ENCODE measurements around the gene USP6NL.

The USP6NL gene

DNA sequence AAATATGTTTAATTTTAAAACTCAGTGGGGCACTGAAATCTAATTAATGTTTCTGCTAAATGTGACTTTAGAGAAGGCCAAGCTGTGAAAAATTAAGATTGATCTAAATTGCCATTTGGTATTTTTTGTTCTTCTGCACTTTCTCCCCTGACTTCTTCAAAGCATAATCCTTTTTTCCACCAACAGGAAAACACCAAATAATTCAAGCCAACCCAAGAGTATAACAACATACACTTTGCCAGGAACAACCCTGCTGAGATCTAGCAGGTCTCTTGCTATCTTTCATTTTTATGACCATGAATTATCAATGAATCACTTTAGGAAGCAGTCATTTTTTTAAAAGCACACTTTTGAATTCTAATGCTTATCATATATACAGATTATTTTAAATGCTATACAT, 100.1 kb downstream of the USP6NL start:
- Histone ChIP-seq H3K27ac (ENCODE audit: low read length) (no peak overlapping the region), H3K4me2 (ENCODE audit: low read length) (no peak overlapping the region), H3K79me2 (ENCODE audit: low read length) (no peaks in the 10 kb centered on the region)

DNA sequence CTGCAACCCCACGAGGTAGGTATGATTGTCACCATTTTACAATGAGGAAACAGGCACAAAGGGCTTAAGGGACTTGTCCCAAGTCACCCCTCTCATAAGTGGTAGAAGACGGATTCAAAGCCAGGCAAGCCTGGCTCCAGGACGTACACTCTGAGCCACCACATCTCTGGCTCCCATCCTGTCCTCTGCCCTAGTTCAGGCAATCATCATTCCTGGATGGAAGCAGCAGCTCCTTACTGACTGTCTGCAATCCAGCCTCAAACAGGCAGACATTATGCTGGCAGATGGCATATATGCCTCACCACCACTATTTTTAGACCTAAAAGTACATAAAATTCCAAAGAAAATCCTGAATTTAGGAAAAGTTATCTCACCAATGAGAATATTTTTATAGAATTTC, 100.7 kb downstream of the USP6NL start:
- no peaks in the 10 kb centered on the region for H3K79me2 ChIP-seq (ENCODE audit: low read length)
- TF ChIP-seq, protein P1, sequence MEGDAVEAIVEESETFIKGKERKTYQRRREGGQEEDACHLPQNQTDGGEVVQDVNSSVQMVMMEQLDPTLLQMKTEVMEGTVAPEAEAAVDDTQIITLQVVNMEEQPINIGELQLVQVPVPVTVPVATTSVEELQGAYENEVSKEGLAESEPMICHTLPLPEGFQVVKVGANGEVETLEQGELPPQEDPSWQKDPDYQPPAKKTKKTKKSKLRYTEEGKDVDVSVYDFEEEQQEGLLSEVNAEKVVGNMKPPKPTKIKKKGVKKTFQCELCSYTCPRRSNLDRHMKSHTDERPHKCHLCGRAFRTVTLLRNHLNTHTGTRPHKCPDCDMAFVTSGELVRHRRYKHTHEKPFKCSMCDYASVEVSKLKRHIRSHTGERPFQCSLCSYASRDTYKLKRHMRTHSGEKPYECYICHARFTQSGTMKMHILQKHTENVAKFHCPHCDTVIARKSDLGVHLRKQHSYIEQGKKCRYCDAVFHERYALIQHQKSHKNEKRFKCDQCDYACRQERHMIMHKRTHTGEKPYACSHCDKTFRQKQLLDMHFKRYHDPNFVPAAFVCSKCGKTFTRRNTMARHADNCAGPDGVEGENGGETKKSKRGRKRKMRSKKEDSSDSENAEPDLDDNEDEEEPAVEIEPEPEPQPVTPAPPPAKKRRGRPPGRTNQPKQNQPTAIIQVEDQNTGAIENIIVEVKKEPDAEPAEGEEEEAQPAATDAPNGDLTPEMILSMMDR (IDR thresholded peaks at IDR 0.05; ENCODE audit: low read depth, low read length): no peak
- H3K36me3 ChIP-seq (replicated peaks; ENCODE audit: low read depth, low read length): no peaks in the 10 kb centered on the region

More for the DNA sequence above, 100.1 kb downstream of the USP6NL start:
- Histone ChIP-seq H3K4me1 (ENCODE audit: low read length) (peaks cover 14% of the 10 kb centered on the region), H3K9ac (ENCODE audit: low read length) (no peak overlapping the region), H3K9me3 (ENCODE audit: insufficient read depth, low read length) (no peaks in the 10 kb centered on the region), H2AFZ (ENCODE audit: low read depth, low read length) (no peak overlapping the region), H3K36me3 (replicated peaks; ENCODE audit: low read depth, low read length) (no peaks in the 10 kb centered on the region), H3K27me3 (ENCODE audit: low read depth, low read length) (no peaks in the 10 kb centered on the region; the same call in 1 of the 2 replicates), H3K4me3 (ENCODE audit: low read length) (no peak overlapping the region), H4K20me1 (ENCODE audit: insufficient read depth, low read length) (no peaks in the 10 kb centered on the region)
- TF ChIP-seq, protein P1 (IDR thresholded peaks at IDR 0.05; ENCODE audit: low read depth, low read length): no peak
- no peak for TF ChIP-seq EZH2phosphoT487 (IDR thresholded peaks at IDR 0.05; ENCODE audit: low read depth)

DNA sequence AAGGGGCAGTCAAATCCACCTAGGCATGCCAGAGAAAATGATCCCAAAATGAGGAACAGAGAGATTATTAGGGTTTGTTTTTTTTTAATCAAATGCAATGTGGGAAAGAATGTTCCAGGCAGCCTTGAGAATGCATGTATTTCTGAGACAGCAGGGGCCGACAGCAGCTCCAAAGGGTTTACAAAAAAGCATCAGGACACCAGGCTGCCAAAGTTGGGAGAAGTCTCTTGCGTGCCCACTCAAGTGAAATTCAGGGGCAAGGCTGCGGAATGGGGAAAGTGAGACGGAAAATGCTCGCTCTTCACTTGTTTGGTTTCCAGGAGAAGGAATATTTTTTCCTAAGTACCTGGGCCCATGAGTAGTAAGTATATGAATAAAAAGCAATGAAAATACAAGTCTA, 101.2 kb downstream of the USP6NL start:
- Histone ChIP-seq H3K36me3 (replicated peaks; ENCODE audit: low read depth, low read length) (no peaks in the 10 kb centered on the region), H4K20me1 (ENCODE audit: insufficient read depth, low read length) (no peaks in the 10 kb centered on the region), H3K27ac (ENCODE audit: low read length) (no peak overlapping the region), H3K27me3 (ENCODE audit: low read depth, low read length) (no peaks in the 10 kb centered on the region; the same call in 1 of the 2 replicates), H3K4me1 (ENCODE audit: low read length) (peaks cover 15% of the 10 kb centered on the region), H3K79me2 (ENCODE audit: low read length) (no peaks in the 10 kb centered on the region), H3K9me3 (ENCODE audit: insufficient read depth, low read length) (no peaks in the 10 kb centered on the region), H3K4me2 (ENCODE audit: low read length) (no peak overlapping the region), H2AFZ (ENCODE audit: low read depth, low read length) (no peak overlapping the region), H3K4me3 (ENCODE audit: low read length) (no peak overlapping the region), H3K9ac (ENCODE audit: low read length) (no peak overlapping the region)
- TF ChIP-seq, protein P1 (IDR thresholded peaks at IDR 0.05; ENCODE audit: low read depth, low read length): no peak
- no peak for TF ChIP-seq EZH2phosphoT487 (IDR thresholded peaks at IDR 0.05; ENCODE audit: low read depth)

More for the DNA sequence above, 100.7 kb downstream of the USP6NL start:
- no peaks in the 10 kb centered on the region; the same call in 1 of the 2 replicates for H3K27me3 ChIP-seq (ENCODE audit: low read depth, low read length)
- H3K4me3 ChIP-seq (ENCODE audit: low read length): no peak overlapping the region
- H3K9ac ChIP-seq (ENCODE audit: low read length): no peak overlapping the region
- peaks cover 14% of the 10 kb centered on the region for H3K4me1 ChIP-seq (ENCODE audit: low read length)
- no peak overlapping the region for H3K27ac ChIP-seq (ENCODE audit: low read length)
- no peak overlapping the region for H3K4me2 ChIP-seq (ENCODE audit: low read length)
- H4K20me1 ChIP-seq (ENCODE audit: insufficient read depth, low read length): no peaks in the 10 kb centered on the region
- no peak overlapping the region for H2AFZ ChIP-seq (ENCODE audit: low read depth, low read length)
- H3K9me3 ChIP-seq (ENCODE audit: insufficient read depth, low read length): no peaks in the 10 kb centered on the region

DNA sequence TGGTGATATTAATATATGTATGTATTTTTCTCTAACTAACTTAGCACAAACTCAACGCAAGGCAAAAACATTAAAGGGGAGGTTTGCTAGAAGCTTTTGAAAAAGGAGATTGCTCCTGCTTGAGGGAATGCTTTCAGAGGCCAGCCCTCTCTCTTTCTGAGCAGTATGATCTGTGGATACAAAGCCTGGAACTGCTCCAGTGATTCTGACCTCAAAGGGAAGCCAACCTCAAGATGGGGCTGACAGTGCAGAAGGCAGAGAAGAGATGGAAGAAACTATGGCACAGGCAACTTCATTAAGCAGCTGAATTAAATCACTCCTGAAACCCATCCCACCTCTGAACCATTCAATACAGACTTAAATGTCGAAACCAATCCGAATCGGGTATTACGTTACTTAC, 102.4 kb downstream of the USP6NL start:
- no peak overlapping the region for H2AFZ ChIP-seq (ENCODE audit: low read depth, low read length)
- H3K9ac ChIP-seq (ENCODE audit: low read length): no peak overlapping the region
- H3K27ac ChIP-seq (ENCODE audit: low read length): no peak overlapping the region
- H3K36me3 ChIP-seq (replicated peaks; ENCODE audit: low read depth, low read length): no peaks in the 10 kb centered on the region
- no peaks in the 10 kb centered on the region for H3K9me3 ChIP-seq (ENCODE audit: insufficient read depth, low read length)
- H3K27me3 ChIP-seq (ENCODE audit: low read depth, low read length): no peaks in the 10 kb centered on the region
- no peaks in the 10 kb centered on the region for H3K79me2 ChIP-seq (ENCODE audit: low read length)
- H4K20me1 ChIP-seq (ENCODE audit: insufficient read depth, low read length): no peaks in the 10 kb centered on the region
- H3K4me2 ChIP-seq (ENCODE audit: low read length): no peak overlapping the region
- peaks cover 17% of the 10 kb centered on the region for H3K4me1 ChIP-seq (ENCODE audit: low read length)
- no peak for TF ChIP-seq EZH2phosphoT487 (IDR thresholded peaks at IDR 0.05; ENCODE audit: low read depth)
- TF ChIP-seq, protein P1 (IDR thresholded peaks at IDR 0.05; ENCODE audit: low read depth, low read length): no peak
- H3K4me3 ChIP-seq (ENCODE audit: low read length): no peak overlapping the region
